GM12878 (cell line): ENCODE data around the gene ABR. TPM values are rescaled to one million over a fixed set of nuclear protein-coding genes. Genes with fewer than 3 reads are reported as not detected.

ENCODE experiments used
- ATAC-seq: fragments of 200-7000 bp; cut with Tn5 transposase; 3 replicates; pipeline ENCODE4 v1.9.1; 2020; ENCODE audit warnings: mild to moderate bottlenecking, moderate library complexity
- BruUV-seq: library from RNA; stranded (reverse); fragments of 400-500 nt; replicated peaks from 2 replicates; lab custom pipeline; 2021; lab: Mats Ljungman, UMichigan
- CTCF ChIA-PET: fragments of 300-600 bp; sonication (Branson Sonifier 250); formaldehyde crosslinking; extraction: SDS; loops from one replicate; lab custom pipeline; 2021; ENCODE audit warnings: inconsistent platforms; lab: Yijun Ruan, JAX
- POLR2A ChIA-PET: fragments of 350-600 bp; formaldehyde crosslinking; extraction: SDS; loops from one replicate; lab custom pipeline; 2021; ENCODE audit warnings: inconsistent platforms; lab: Charles Lee
- RAD21 ChIA-PET: fragments of 300-600 bp; sonication (Branson Sonifier 250); formaldehyde crosslinking; loops from one replicate; lab custom pipeline; 2023; ENCODE audit warnings: antibody characterized with exemption; ENCODE audit not compliant: unreplicated experiment; lab: Charles Lee
- SMC1A ChIA-PET: fragments of 300-600 bp; sonication (Branson Sonifier 250); formaldehyde crosslinking; loops from one replicate; lab custom pipeline; 2023; ENCODE audit not compliant: unreplicated experiment, uncharacterized antibody; lab: Charles Lee
- DNase-seq: peaks from one replicate; pipeline ENCODE4 v3.0.0-alpha.2; 2011; ENCODE audit warnings: low read depth, low spot score
- FAIRE-seq: peaks from 3 replicates; lab custom pipeline; 2011; peaks lifted over from hg19 to GRCh38; lab: Jason Lieb, UNC
- H2AFZ ChIP-seq: 2 replicates; pipeline ENCODE4 v1.6.0; 2011; ENCODE audit warnings: low read depth, low read length, control low read depth; ENCODE audit not compliant: control insufficient read depth
- H3K27ac ChIP-seq: 2 replicates; pipeline ENCODE4 v1.5.1; 2011; ENCODE audit warnings: control low read depth; ENCODE audit not compliant: control insufficient read depth, insufficient read depth
- H3K27me3 ChIP-seq, 2 experiments: replicated peaks in 1 of 2; 2 replicates each; pipeline versions ENCODE4 v1.6.0 to v1.6.1; 2011; ENCODE audit warnings: low read length in 1 of 2; ENCODE audit not compliant: control insufficient read depth in 2 of 2, insufficient read depth in 2 of 2
- H3K36me3 ChIP-seq, 2 experiments: 2 replicates each; pipeline ENCODE4 v1.5.1; 2011; ENCODE audit warnings: low read length in 1 of 2; ENCODE audit not compliant: control insufficient read depth in 2 of 2, insufficient read depth in 2 of 2
- H3K4me1 ChIP-seq: 2 replicates; pipeline ENCODE4 v1.6.1; 2011; ENCODE audit warnings: mild to moderate bottlenecking, low read length, moderate library complexity, mixed read lengths; ENCODE audit not compliant: control insufficient read depth, insufficient read depth
- H3K4me2 ChIP-seq: 2 replicates; pipeline ENCODE4 v1.6.0; 2011; ENCODE audit warnings: control low read depth; ENCODE audit not compliant: control insufficient read depth, insufficient read depth
- H3K4me3 ChIP-seq: fragments of 200-600 bp; sonication (generic); 2 replicates; pipeline ENCODE4 v1.5.1; 2016
- H3K79me2 ChIP-seq: 2 replicates; pipeline ENCODE4 v1.6.0; 2011; ENCODE audit warnings: low read length; ENCODE audit not compliant: control insufficient read depth, insufficient read depth
- H3K9ac ChIP-seq: 2 replicates; pipeline ENCODE4 v1.8.0; 2011; ENCODE audit warnings: low read length, control low read depth, mixed read lengths; ENCODE audit not compliant: control insufficient read depth, insufficient read depth
- H3K9me3 ChIP-seq: replicated peaks from 3 replicates; pipeline ENCODE4 v1.5.1; 2011; ENCODE audit warnings: mild to moderate bottlenecking, low read length; ENCODE audit not compliant: control insufficient read depth, insufficient read depth
- H4K20me1 ChIP-seq: 2 replicates; pipeline ENCODE4 v1.6.0; 2011; ENCODE audit not compliant: control insufficient read depth, insufficient read depth
- BMI1 ChIP-seq: fragments of 450-650 bp; IDR thresholded peaks from 2 replicates; pipeline ENCODE4 v1.6.1; 2016; ENCODE audit warnings: mild to moderate bottlenecking, moderate library complexity, borderline replicate concordance
- ETV6 ChIP-seq, 2 experiments: fragments of 450-650 bp in 1 of 2; IDR thresholded peaks in 1 of 2; conservative IDR thresholded peaks in 1 of 2; 2 replicates each; pipeline ENCODE4 v1.6.1; 2014; ENCODE audit warnings: antibody characterized with exemption in 1 of 2, borderline replicate concordance in 1 of 2, low read depth in 1 of 2, mild to moderate bottlenecking in 1 of 2, moderate library complexity in 1 of 2
- EZH2 ChIP-seq: IDR thresholded peaks from 2 replicates; pipeline ENCODE4 v1.6.1; 2012; ENCODE audit warnings: low read depth, mild to moderate bottlenecking, control low read depth, inconsistent platforms, low read length, borderline replicate concordance; ENCODE audit not compliant: control insufficient read depth
- NBN ChIP-seq: fragments of 450-650 bp; IDR thresholded peaks from 2 replicates; pipeline ENCODE4 v1.6.1; 2016
- NR2C2 ChIP-seq: IDR thresholded peaks from 2 replicates; pipeline ENCODE4 v1.6.1; 2011; ENCODE audit warnings: borderline replicate concordance, low read depth; ENCODE audit not compliant: control insufficient read depth, insufficient read length
- POLR2AphosphoS5 ChIP-seq: IDR thresholded peaks from 2 replicates; pipeline ENCODE4 v1.6.1; 2011; ENCODE audit warnings: mild to moderate bottlenecking, low read length, inconsistent platforms
- SP1 ChIP-seq: IDR thresholded peaks from one replicate; pipeline ENCODE4 v1.6.1; 2011; ENCODE audit warnings: low read depth, low read length
- TCF7 ChIP-seq: IDR thresholded peaks from 2 replicates; pipeline ENCODE4 v1.6.1; 2014; ENCODE audit warnings: antibody characterized with exemption, borderline replicate concordance
- WGBS: methylation state at CpG from one replicate; pipeline ENCODE4 v1.1.6; 2016; ENCODE audit warnings: low lambda C conversion rate; ENCODE audit not compliant: insufficient replicate concordance, insufficient coverage; ENCODE audit errors: missing lambda C conversion rate; 5-methylcytosine and 5-hydroxymethylcytosine counted together
- in situ Hi-C: fragments of 300-500 bp; cut with MboI; formaldehyde crosslinking; loops from 9 replicates; pipeline ENCODE4 v1.14.3; 2018; ENCODE audit warnings: mixed read lengths
- intact Hi-C: fragments of 100-400 bp; cut with micrococcal nuclease; formaldehyde crosslinking; loops from one replicate; pipeline ENCODE4 v1.14.2; 2022; ENCODE audit not compliant: unreplicated experiment
- polyA plus RNA-seq, 11 experiments: library from polyadenylated mRNA; depleted of rRNA in 4 of 11; unstranded in 6 of 11; stranded (reverse) in 5 of 11; fragments of >200 nt; fragmentation: Nextera tagmentation in 4 of 11; fragmentation: Illumina TruSeq in 1 of 11; extraction: Ambion mirVana in 4 of 11; extraction: Trizol in 1 of 11; gene quantifications; 1 replicate in 1 of 11; 2 replicates in 10 of 11; pipeline versions ENCODE4 v1.2.1 to v1.2.3, GENCODE V29; 2011 to 2016; ENCODE audit warnings: inconsistent platforms in 2 of 11, missing spikeins in 2 of 11, low read depth in 1 of 11
- total RNA-seq, 4 experiments: library from RNA; depleted of rRNA in 3 of 4; stranded (reverse); fragments of >200 nt in 3 of 4; fragmentation: Illumina TruSeq in 1 of 4; extraction: Trizol in 1 of 4; gene quantifications; 2 replicates each; pipeline versions ENCODE4 v1.2.1 to v1.2.3, GENCODE V29; 2013 to 2021
- TF ChIP-seq, protein P1 (sequence below): fragments of 450-650 bp; formaldehyde crosslinking; IDR thresholded peaks from 2 replicates; pipeline ENCODE4 v1.4.0; 2020; ENCODE audit warnings: mild to moderate bottlenecking, moderate library complexity
- TF ChIP-seq, protein P2 (sequence below): fragments of 450-650 bp; IDR thresholded peaks from 2 replicates; pipeline ENCODE4 v1.6.1; 2018; ENCODE audit warnings: borderline replicate concordance, mild to moderate bottlenecking; ENCODE audit not compliant: partially characterized antibody

ABR gene
- total and polyA plus RNA-seq, 10 of the 15 experiments (the other 5 are each of a cell fraction or from before 2014, with no cell fraction given): 1.4 to 112 (median 30.0) TPM

GRCh38 chr17:1142561-1142971 is 37.2 kb downstream of the ABR start:
- DNase-seq (no peak), ATAC-seq (no peak), FAIRE-seq (no peak)
- H3K27me3 ChIP-seq: no peaks in the 10 kb centered on the region
- H3K36me3 ChIP-seq: no peaks in the 10 kb centered on the region; a peak in 1 of 4 replicates
- H3K4me3 ChIP-seq: no peak overlapping the region
- POLR2A ChIA-PET: interaction anchor here (0.7 kb wide), 1 partner anchor 38 kb away, joined by 3 read pairs; no protein-coding TSS in a partner anchor
- no TSS peak for BruUV-seq
- SMC1A ChIA-PET: no interaction called here
- H3K9me3 ChIP-seq: no peaks in the 10 kb centered on the region
- H3K79me2 ChIP-seq: peaks cover 3% of the 10 kb centered on the region; the same call in 1 of the 2 replicates
- H3K27ac ChIP-seq: no peak overlapping the region
- no peak for TF ChIP-seq BMI1
- TF ChIP-seq TCF7: no peak
- no peak for TF ChIP-seq POLR2AphosphoS5
- TF ChIP-seq SP1: no peak
- TF ChIP-seq, protein P1, sequence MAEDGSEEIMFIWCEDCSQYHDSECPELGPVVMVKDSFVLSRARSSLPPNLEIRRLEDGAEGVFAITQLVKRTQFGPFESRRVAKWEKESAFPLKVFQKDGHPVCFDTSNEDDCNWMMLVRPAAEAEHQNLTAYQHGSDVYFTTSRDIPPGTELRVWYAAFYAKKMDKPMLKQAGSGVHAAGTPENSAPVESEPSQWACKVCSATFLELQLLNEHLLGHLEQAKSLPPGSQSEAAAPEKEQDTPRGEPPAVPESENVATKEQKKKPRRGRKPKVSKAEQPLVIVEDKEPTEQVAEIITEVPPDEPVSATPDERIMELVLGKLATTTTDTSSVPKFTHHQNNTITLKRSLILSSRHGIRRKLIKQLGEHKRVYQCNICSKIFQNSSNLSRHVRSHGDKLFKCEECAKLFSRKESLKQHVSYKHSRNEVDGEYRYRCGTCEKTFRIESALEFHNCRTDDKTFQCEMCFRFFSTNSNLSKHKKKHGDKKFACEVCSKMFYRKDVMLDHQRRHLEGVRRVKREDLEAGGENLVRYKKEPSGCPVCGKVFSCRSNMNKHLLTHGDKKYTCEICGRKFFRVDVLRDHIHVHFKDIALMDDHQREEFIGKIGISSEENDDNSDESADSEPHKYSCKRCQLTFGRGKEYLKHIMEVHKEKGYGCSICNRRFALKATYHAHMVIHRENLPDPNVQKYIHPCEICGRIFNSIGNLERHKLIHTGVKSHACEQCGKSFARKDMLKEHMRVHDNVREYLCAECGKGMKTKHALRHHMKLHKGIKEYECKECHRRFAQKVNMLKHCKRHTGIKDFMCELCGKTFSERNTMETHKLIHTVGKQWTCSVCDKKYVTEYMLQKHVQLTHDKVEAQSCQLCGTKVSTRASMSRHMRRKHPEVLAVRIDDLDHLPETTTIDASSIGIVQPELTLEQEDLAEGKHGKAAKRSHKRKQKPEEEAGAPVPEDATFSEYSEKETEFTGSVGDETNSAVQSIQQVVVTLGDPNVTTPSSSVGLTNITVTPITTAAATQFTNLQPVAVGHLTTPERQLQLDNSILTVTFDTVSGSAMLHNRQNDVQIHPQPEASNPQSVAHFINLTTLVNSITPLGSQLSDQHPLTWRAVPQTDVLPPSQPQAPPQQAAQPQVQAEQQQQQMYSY (CRISPR knock-in tag): no peak
- TF ChIP-seq, protein P2, sequence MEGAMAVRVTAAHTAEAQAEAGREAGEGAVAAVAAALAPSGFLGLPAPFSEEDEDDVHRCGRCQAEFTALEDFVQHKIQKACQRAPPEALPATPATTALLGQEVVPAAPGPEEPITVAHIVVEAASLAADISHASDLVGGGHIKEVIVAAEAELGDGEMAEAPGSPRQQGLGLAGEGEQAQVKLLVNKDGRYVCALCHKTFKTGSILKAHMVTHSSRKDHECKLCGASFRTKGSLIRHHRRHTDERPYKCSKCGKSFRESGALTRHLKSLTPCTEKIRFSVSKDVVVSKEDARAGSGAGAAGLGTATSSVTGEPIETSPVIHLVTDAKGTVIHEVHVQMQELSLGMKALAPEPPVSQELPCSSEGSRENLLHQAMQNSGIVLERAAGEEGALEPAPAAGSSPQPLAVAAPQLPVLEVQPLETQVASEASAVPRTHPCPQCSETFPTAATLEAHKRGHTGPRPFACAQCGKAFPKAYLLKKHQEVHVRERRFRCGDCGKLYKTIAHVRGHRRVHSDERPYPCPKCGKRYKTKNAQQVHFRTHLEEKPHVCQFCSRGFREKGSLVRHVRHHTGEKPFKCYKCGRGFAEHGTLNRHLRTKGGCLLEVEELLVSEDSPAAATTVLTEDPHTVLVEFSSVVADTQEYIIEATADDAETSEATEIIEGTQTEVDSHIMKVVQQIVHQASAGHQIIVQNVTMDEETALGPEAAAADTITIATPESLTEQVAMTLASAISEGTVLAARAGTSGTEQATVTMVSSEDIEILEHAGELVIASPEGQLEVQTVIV: no peak
- no peak for TF ChIP-seq NBN
- TF ChIP-seq NR2C2: no peak
- no peak for TF ChIP-seq EZH2
- no peak for TF ChIP-seq ETV6 (conservative IDR thresholded peaks at IDR 0.05 in 1 of 2, IDR thresholded peaks at IDR 0.05 in 1 of 2; ENCODE audit: borderline replicate concordance in 1 of 2, low read depth in 1 of 2)
- no peak overlapping the region for H3K9ac ChIP-seq
- intact Hi-C loops (no loop called here), in situ Hi-C loops (no loop called here)
- no peak overlapping the region for H2AFZ ChIP-seq
- CTCF ChIA-PET: interaction anchor here (0.7 to 0.9 kb wide), 2 partner anchors 20 to 190 kb away, joined by 3 read pairs; no protein-coding TSS in a partner anchor
- H4K20me1 ChIP-seq: no peaks in the 10 kb centered on the region; the same call in 1 of the 2 replicates
- 86% methylated on average over 14 of the region's 14 CpGs for WGBS
- H3K4me2 ChIP-seq: no peak overlapping the region
- RAD21 ChIA-PET: no interaction called here
- no peaks in the 10 kb centered on the region for H3K4me1 ChIP-seq
